Motor neuron (in vitro differentiated cells): ENCODE measurements around the gene RAB1B. TPM values are rescaled to one million over a fixed set of nuclear protein-coding genes. Genes with fewer than 3 reads are reported as not detected.
A peak's percentile ranks its signal among the peaks of the same experiment; 100 is the strongest.

ENCODE experiments used
- ATAC-seq, 8 experiments: fragments of 200-7000 bp; cut with Tn5 transposase; replicated peaks in 6 of 8; 2 replicates each; pipeline ENCODE4 v1.8.0; 2021; ENCODE audit warnings: mild to moderate bottlenecking in 8 of 8, moderate library complexity in 8 of 8
- H3K27ac ChIP-seq, 2 donors: fragments of 250-450 bp; sonication (Bioruptor Pico); 2 replicates each; pipeline ENCODE4 v1.9.0; 2021; ENCODE audit warnings: antibody characterized with exemption in 2 of 2, mild to moderate bottlenecking in 2 of 2, moderate library complexity in 1 of 2
- H3K4me1 ChIP-seq, 2 donors: fragments of 250-450 bp; sonication (Bioruptor Pico); replicated peaks in 1 of 2; 2 replicates each; pipeline ENCODE4 v1.6.1; 2021; ENCODE audit warnings: antibody characterized with exemption in 2 of 2, mild to moderate bottlenecking in 2 of 2, moderate library complexity in 1 of 2
- H3K4me3 ChIP-seq, 5 donors: fragments of 250-450 bp; sonication (Bioruptor Pico); 2 replicates each; pipeline ENCODE4 v1.9.0; 2021; ENCODE audit warnings: antibody characterized with exemption in 5 of 5, mild to moderate bottlenecking in 5 of 5, moderate library complexity in 4 of 5
- WGBS, 10 experiments: fragments of 450-650 bp; shearing (Covaris generic); methylation state at CpG; one replicate each; pipeline ENCODE4 v1.0.0; 2022; 5-methylcytosine and 5-hydroxymethylcytosine counted together
- in situ Hi-C, 9 experiments: fragments of 400-800 bp; cut with MboI; loops; one replicate each; pipeline ENCODE4 v1.15.0; 2021; ENCODE audit warnings: low sequenced_read_pairs in 9 of 9, low pct_unique_long_range_greater_than_20kb in 2 of 9; ENCODE audit not compliant: unreplicated experiment in 9 of 9
- total RNA-seq, 8 experiments: library from RNA; unstranded; fragments of 300-600 nt; gene quantifications; 2 replicates each; pipeline versions ENCODE4 v1.2.3 to v1.2.4, GENCODE V29; 2022

Gene RAB1B
- total RNA-seq, result 100 to 1,000 TPM in 2 of 8 experiments, 10 to 100 TPM in 6; 43.1 to 114 (median 88.0) TPM

DNA sequence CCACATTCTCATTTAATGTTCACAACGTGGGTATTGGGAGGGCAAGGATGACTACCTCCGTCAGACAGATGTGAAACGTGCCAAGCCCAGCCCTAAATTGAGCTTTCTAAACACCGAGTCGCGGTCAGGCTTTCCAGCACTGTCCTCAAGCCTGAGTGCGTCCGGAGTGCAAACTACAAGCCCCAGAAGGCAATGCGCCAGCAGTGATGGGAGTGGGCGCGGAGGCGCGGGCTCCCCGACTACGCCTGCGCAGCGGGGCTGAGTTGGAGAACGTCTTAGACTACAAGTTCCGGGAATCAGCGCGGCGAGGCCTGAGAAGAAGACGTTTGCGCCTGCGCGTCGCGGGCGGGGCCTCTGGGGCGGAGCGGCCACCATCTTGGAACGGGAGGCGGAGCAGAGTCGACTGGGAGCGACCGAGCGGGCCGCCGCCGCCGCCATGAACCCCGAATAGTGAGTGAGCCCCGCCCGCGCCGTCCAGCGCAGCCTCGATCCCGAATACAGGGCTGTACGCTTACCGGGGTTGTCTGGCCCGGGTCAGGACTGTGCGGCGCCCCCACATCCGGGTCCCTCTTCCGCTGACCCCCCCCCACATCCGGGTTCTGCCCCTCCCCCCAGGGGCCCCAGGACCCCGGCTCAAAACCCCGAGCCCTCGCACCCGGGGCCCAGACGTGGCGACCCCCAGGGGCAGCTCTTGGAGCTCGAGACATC is at the start of gene RAB1B:
Gene RAB1B (plus strand): TSS at position 396 of the 708 bp plus-strand sequence. CDS start 41 bp downstream, at position 437.
- Histone ChIP-seq H3K4me1 (peaks cover 13 to 14% of the 10 kb centered on the region in 2 donors), H3K27ac (peak within 1 kb of the TSS; percentile 99), H3K4me3 (peak within 1 kb of the TSS; percentile 68 to 94 (median 80))
- peak; percentile 68 to 82 (median 77) for ATAC-seq
- in situ Hi-C loops, result no loop called here
- WGBS, 10 experiments, result 0 to 4% (median 0%) methylated on average over 4 to 27 of the region's 64 CpGs; no CpG with 5 or more reads in 6 of the 10 experiments

DNA sequence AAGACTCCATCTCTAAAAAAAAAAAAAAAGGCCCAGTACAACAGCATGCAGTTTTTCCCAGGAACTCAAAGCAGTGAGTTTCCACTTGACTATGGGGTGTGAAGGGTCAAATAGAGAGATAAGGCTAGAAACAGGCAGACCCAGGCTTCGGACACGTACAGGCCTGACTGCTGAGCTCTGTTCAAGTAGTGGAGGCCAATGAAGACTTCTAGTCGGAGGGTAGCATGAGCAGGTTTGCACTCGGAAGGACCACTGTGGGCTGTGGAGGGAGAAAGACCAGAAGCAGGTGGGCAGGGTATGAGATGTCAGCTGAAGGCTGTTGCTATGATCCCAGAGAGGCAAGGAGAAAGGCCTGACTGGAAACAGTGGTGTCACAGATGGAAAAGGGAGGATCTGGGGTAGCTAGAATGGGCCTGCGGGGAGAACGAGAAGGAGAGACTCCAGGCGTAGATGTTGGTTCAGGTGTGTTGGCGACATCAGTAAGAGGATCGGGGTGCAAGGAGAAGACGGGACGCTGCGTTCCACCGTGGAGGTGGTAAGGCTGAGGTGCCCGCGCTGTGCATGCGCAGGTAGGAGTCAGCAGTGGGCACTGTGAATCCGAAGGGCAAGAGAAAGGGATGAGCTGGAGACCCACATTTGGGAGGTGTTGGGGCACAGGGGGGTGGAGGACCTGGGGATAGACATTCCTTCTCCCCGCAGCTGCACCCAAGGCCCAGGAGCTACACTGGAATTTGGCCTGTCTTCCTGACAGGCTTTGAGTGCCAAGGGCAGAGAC is 49.4 kb upstream of the RAB1B start:
- ATAC-seq, result no peak
- no peak overlapping the region for H3K27ac ChIP-seq
- 60 to 97% (median 92%) methylated on average over 1 to 8 of the region's 18 CpGs; no CpG with 5 or more reads in 2 of the 10 experiments for WGBS, 10 experiments
- H3K4me3 ChIP-seq, result no peak overlapping the region
- in situ Hi-C loops, result loop anchor here in 1 of 9 experiments (25.0 kb wide), 1 partner anchor 118 kb away; the partner anchor contains the start of genes B4GAT1, BRMS1 and RIN1
- H3K4me1 ChIP-seq, result peaks cover 3 to 6% of the 10 kb centered on the region in 2 donors

DNA sequence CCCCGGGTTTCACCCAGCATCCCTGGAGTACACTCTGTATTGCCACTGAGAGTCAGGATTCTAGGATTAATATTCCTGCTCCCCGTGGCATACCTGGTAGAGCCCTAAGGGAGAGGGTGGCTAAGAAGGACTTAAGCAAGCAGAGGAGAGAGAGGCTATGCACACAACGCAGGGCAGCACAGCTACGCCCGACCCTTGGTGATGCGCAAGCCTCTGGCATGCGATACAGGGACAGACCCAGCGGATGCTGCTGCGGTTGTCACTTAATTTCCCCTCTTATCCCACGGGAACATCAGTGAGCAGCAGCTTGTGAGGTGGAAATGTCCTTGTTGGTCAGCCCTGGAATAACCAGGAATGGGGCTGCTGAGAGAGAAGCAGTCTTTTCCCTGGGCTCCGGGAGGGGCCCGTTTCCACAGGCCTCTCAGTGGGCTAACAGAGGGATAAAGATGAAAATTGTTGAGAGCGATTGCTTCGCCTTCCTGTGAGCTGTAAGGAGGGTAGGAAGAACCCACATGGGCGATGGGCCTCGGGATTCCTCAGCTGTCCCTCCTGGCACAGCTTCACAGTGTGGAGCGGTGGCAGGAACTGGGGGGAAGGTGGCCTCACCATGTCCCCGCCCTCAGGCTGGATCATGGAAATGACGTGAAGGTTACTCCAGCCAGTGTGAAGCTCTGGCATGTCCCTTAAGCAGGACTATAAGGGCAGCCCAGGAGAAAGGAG is 48.4 kb upstream of the RAB1B start:
- in situ Hi-C loops, result loop anchor here in 1 of 9 experiments (25.0 kb wide), 1 partner anchor 117 kb away; the partner anchor contains the start of genes B4GAT1, BRMS1 and RIN1
- ATAC-seq, result no peak
- Histone ChIP-seq H3K4me1 (peaks cover 3 to 6% of the 10 kb centered on the region in 2 donors), H3K4me3 (no peak overlapping the region), H3K27ac (no peak overlapping the region)
- WGBS, 10 experiments, result 30 to 100% (median 86%) methylated on average over 1 to 11 of the region's 19 CpGs

DNA sequence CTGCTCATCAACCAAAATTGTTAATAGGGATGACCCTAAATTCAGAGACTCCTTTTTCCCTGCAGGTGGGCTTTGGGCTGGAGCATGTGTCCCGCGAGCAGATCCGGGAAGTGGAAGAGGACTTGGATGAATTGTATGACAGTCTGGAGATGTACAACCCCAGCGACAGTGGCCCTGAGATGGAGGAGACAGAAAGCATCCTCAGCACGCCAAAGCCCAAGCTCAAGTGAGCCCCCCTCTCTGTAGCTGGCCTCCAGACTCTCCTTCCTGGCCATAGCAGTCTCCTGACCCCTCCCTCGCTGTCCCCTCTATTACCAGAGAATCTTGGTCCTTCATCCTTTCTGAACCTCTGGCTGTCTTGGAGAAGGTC is 47.9 kb upstream of the RAB1B start:
- in situ Hi-C loops, result loop anchor here in 1 of 9 experiments (25.0 kb wide), 1 partner anchor 117 kb away; the partner anchor contains the start of genes B4GAT1, BRMS1 and RIN1

DNA sequence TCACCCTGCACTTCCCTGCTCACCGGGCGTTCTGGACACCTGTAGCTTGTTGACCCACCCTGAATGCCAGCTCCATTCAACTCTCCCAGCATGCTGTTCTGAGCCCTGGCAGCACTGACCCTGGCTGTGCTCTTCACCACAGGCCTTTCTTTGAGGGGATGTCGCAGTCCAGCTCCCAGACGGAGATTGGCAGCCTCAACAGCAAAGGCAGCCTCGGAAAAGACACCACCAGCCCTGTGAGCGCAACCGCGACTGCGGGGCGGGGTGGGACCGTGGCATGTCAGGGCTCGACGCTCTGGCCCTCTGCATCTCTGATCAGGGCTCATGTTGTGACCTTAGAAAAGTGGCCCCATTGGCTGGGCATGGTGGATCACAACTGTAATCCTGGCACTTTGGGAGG is 47.4 kb upstream of the RAB1B start:
- in situ Hi-C loops, result loop anchor here in 1 of 9 experiments (25.0 kb wide), 1 partner anchor 116 kb away; the partner anchor contains the start of genes B4GAT1, BRMS1 and RIN1
- Histone ChIP-seq H3K4me1 (peaks cover 3 to 6% of the 10 kb centered on the region in 2 donors), H3K27ac (no peak overlapping the region), H3K4me3 (no peak overlapping the region)
- no peak for ATAC-seq
- 80 to 88% (median 88%) methylated on average over 1 to 9 of the region's 13 CpGs; no CpG with 5 or more reads in 7 of the 10 experiments for WGBS, 10 experiments

More for the DNA sequence above, 47.9 kb upstream of the RAB1B start:
- Histone ChIP-seq H3K27ac (no peak overlapping the region), H3K4me3 (no peak overlapping the region), H3K4me1 (peaks cover 3 to 6% of the 10 kb centered on the region in 2 donors)
- no peak for ATAC-seq
- WGBS, 10 experiments, result 85 to 100% (median 87%) methylated on average over 1 to 4 of the region's 6 CpGs; no CpG with 5 or more reads in 7 of the 10 experiments

DNA sequence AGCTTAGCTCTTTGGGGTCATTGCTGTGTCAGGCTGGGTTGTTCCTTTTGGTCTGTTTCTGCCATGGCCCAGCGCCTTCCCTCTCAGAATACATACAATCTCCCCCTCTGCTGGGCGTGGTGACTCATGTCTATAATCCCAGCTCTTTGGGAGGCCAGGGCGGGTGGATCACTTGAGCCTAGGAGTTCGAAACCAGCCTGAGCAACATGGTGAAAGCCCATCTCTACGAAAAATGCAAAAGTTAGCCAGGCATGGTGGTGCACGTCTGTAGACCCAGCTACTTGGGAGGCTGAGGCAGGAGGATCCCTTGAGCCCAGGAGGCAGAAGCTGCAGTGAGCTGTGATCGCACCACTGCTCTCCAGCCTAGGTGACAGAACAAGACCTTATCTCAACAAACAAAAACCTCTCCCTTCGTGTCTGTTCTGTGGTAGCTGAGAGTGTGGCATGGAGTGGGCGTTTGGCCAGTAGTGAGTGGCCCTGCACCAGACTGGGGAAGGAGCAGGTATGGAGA is 46.7 kb upstream of the RAB1B start:
- Histone ChIP-seq H3K4me3 (no peak overlapping the region), H3K27ac (no peak overlapping the region), H3K4me1 (peaks cover 3 to 6% of the 10 kb centered on the region in 2 donors)
- in situ Hi-C loops, result loop anchor here in 1 of 9 experiments (25.0 kb wide), 1 partner anchor 116 kb away; the partner anchor contains the start of genes B4GAT1, BRMS1 and RIN1
- ATAC-seq, result peak in 4 of 8 experiments; percentile 7 to 22 (median 14)
- WGBS, 10 experiments, result 43 to 100% (median 70%) methylated on average over 1 to 6 of the region's 9 CpGs; no CpG with 5 or more reads in 3 of the 10 experiments

GRCh38 chr11:66222358-66223149 is 45.9 kb upstream of the RAB1B start:
- peak; percentile 90 to 98 (median 92) for ATAC-seq
- in situ Hi-C loops, result loop anchor here in 1 of 9 experiments (25.0 kb wide), 1 partner anchor 115 kb away; the partner anchor contains the start of genes B4GAT1, BRMS1 and RIN1
- no peak overlapping the region for H3K27ac ChIP-seq
- peaks cover 3 to 6% of the 10 kb centered on the region in 2 donors for H3K4me1 ChIP-seq
- WGBS, 10 experiments, result 0 to 51% (median 9%) methylated on average over 1 to 10 of the region's 21 CpGs; no CpG with 5 or more reads in 2 of the 10 experiments
- H3K4me3 ChIP-seq, result no peak overlapping the region

DNA sequence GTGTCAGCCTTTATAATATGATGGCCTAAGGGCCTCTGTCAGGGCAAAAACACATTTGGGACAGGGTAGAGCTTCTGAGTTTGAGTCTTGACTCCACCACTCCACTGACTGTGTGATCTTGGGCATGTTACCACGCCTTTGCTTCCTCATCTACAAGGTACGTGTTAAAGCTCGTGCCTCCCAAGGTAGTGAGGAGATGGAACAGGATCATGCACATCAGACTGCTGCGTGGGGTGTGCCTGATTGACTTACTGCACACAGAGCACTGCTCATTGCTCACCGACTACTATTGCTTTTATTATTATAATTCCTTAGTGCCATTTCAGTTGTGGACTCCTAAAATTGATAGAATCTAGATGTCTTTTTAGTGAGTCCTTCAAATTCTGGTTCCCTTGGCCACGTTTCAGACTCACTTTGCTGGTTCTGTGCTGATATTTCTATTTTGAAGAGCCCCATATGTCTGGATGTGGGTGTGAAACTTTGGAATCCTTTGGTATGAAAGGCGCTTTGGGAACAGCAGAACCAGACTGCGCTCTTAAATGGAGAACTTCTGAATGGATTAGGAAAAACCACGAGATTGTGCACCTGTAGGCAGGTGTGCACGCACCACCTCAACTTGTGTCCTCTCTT is 44.1 kb upstream of the RAB1B start:
- ATAC-seq, result no peak
- 60 to 100% (median 85%) methylated on average over 1 to 9 of the region's 10 CpGs; no CpG with 5 or more reads in 1 of the 10 experiments for WGBS, 10 experiments
- in situ Hi-C loops, result loop anchor here in 1 of 9 experiments (25.0 kb wide), 1 partner anchor 113 kb away; the partner anchor contains the start of genes B4GAT1, BRMS1 and RIN1
- Histone ChIP-seq H3K4me1 (peaks cover 3 to 6% of the 10 kb centered on the region in 2 donors), H3K27ac (no peak overlapping the region), H3K4me3 (no peak overlapping the region)

DNA sequence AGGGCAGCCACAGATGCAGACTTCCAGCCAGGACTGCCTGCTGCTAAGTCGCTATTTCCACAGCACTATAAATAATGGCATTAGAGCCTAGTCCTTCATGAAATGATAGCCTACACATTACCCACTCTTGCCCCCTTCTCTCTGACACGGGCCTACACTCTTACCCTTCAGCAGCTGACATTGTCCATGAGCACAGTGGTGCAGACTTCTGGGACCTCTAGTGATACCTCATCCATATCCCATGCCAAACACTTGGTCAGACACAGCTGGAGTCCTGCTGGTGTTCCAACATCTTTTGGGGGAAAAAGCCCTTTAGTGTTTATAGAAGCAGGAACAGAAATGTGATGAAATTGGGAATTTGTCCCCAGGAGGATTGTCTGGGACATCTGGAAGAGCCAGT is 43.4 kb upstream of the RAB1B start:
- 60 to 100% (median 73%) methylated on average over 1 of the region's 2 CpGs; no CpG with 5 or more reads in 6 of the 10 experiments for WGBS, 10 experiments
- ATAC-seq, result no peak
- in situ Hi-C loops, result no loop called here
- H3K4me1 ChIP-seq, result peaks cover 3 to 6% of the 10 kb centered on the region in 2 donors
- H3K27ac ChIP-seq, result no peak overlapping the region
- H3K4me3 ChIP-seq, result no peak overlapping the region

DNA sequence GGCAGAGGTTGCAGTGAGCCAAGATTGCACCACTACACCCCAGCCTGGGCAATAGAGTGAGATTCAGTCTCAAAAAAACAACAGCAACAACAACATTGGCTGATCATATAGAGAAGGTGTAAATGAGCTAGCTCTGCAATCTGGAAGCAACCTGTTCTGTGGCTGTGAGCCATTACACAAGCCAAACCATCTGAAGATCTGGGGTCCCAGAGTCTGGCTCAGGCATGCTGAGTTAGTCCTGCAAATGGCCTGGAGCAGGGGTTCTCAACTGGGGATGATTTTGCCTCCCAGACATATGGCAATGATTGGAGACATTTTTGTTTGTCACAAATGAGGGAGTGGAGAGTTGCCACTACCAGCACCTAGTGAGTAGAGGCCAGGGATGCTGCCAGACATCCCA is 42.3 kb upstream of the RAB1B start:
- ATAC-seq, result no peak
- peaks cover 3 to 6% of the 10 kb centered on the region in 2 donors for H3K4me1 ChIP-seq
- H3K27ac ChIP-seq, result no peak overlapping the region
- in situ Hi-C loops, result no loop called here
- H3K4me3 ChIP-seq, result no peak overlapping the region

- no peak for ATAC-seq
These were observed 40.7 kb upstream of the RAB1B start for GRCh38 chr11:66227700-66228099.

More at GRCh38 chr11:66227700-66228099, 40.7 kb upstream of the RAB1B start:
- Histone ChIP-seq H3K4me1 (peaks cover 3% of the 10 kb centered on the region in 2 donors), H3K27ac (no peak overlapping the region), H3K4me3 (no peak overlapping the region)
- in situ Hi-C loops, result no loop called here
- 33 to 100% (median 89%) methylated on average over 1 to 5 of the region's 5 CpGs; no CpG with 5 or more reads in 2 of the 10 experiments for WGBS, 10 experiments
